Calu3 (cell line): ENCODE results near the gene RMND5B. TPM values are rescaled to one million over a fixed set of nuclear protein-coding genes. Genes with fewer than 3 reads are reported as not detected.

Source experiments
- BruUV-seq: library from RNA; stranded (reverse); fragments of 400-500 nt; replicated peaks from 2 replicates; lab custom pipeline; 2021; lab: Mats Ljungman, UMichigan
- CTCF ChIA-PET: fragments of 300-600 bp; sonication (Branson Sonifier 250); formaldehyde crosslinking; loops from one replicate; lab custom pipeline; 2022; ENCODE audit warnings: antibody characterized with exemption; lab: Charles Lee
- DNase-seq: peaks from one replicate; pipeline ENCODE4 v3.0.0; 2022
- H3K27ac Mint-ChIP-seq: one replicate; pipeline ENCODE4 v1.8.0; 2022; ENCODE audit warnings: mixed read lengths; ENCODE audit not compliant: unreplicated experiment
- H3K27me3 Mint-ChIP-seq: one replicate; pipeline ENCODE4 v1.8.0; 2022; ENCODE audit warnings: mixed read lengths; ENCODE audit not compliant: unreplicated experiment
- H3K36me3 Mint-ChIP-seq: one replicate; pipeline ENCODE4 v1.8.0; 2022; ENCODE audit warnings: mild to moderate bottlenecking, moderate library complexity, mixed read lengths; ENCODE audit not compliant: insufficient read depth, unreplicated experiment
- H3K4me1 Mint-ChIP-seq: one replicate; pipeline ENCODE4 v1.8.0; 2022; ENCODE audit warnings: mild to moderate bottlenecking, low read depth, mixed read lengths; ENCODE audit not compliant: unreplicated experiment
- H3K4me3 Mint-ChIP-seq: one replicate; pipeline ENCODE4 v1.8.0; 2022; ENCODE audit warnings: mild to moderate bottlenecking, low read depth, moderate library complexity, mixed read lengths; ENCODE audit not compliant: unreplicated experiment
- H3K9me3 Mint-ChIP-seq: one replicate; pipeline ENCODE4 v1.8.0; 2022; ENCODE audit warnings: low read depth, mixed read lengths; ENCODE audit not compliant: unreplicated experiment
- intact Hi-C: fragments of 100-400 bp; cut with micrococcal nuclease; formaldehyde crosslinking; loops from one replicate; pipeline ENCODE4 v1.10.0; 2022; ENCODE audit not compliant: unreplicated experiment
- total RNA-seq: library from RNA; stranded (reverse); gene quantifications from 2 replicates; pipeline ENCODE4 v1.2.3, GENCODE V29; 2022
- TF ChIP-seq, protein P1 (sequence below): fragments of 200-600 bp; IDR thresholded peaks from one replicate; pipeline ENCODE4 v1.8.0; 2022; ENCODE audit warnings: antibody characterized with exemption; ENCODE audit not compliant: unreplicated experiment

Gene RMND5B
- total RNA-seq, 1 experiment from 2014 or later = 50.7 TPM

- Mint-ChIP-seq H3K4me3 (no peak overlapping the region), H3K4me1 (no peaks in the 10 kb centered on the region), H3K27me3 (peaks cover 63% of the 10 kb centered on the region), H3K9me3 (peaks cover 8% of the 10 kb centered on the region), H3K36me3 (no peaks in the 10 kb centered on the region), H3K27ac (no peak overlapping the region)
- CTCF ChIA-PET = no interaction called here
- intact Hi-C loops = no loop called here
- TF ChIP-seq, protein P1, sequence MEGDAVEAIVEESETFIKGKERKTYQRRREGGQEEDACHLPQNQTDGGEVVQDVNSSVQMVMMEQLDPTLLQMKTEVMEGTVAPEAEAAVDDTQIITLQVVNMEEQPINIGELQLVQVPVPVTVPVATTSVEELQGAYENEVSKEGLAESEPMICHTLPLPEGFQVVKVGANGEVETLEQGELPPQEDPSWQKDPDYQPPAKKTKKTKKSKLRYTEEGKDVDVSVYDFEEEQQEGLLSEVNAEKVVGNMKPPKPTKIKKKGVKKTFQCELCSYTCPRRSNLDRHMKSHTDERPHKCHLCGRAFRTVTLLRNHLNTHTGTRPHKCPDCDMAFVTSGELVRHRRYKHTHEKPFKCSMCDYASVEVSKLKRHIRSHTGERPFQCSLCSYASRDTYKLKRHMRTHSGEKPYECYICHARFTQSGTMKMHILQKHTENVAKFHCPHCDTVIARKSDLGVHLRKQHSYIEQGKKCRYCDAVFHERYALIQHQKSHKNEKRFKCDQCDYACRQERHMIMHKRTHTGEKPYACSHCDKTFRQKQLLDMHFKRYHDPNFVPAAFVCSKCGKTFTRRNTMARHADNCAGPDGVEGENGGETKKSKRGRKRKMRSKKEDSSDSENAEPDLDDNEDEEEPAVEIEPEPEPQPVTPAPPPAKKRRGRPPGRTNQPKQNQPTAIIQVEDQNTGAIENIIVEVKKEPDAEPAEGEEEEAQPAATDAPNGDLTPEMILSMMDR = no peak
- no TSS peak for BruUV-seq
- DNase-seq = no peak
Measured at GRCh38 chr5:178191661-178192060, 60.8 kb downstream of the RMND5B start.

- DNase-seq = no peak
- H3K36me3 Mint-ChIP-seq = no peaks in the 10 kb centered on the region
- no peak overlapping the region for H3K4me3 Mint-ChIP-seq
- H3K9me3 Mint-ChIP-seq = peaks cover 8% of the 10 kb centered on the region
- TF ChIP-seq, protein P1 = no peak
- no peaks in the 10 kb centered on the region for H3K4me1 Mint-ChIP-seq
- H3K27me3 Mint-ChIP-seq = peaks cover 63% of the 10 kb centered on the region
- CTCF ChIA-PET = no interaction called here
- no peak overlapping the region for H3K27ac Mint-ChIP-seq
- intact Hi-C loops = no loop called here
- BruUV-seq = no TSS peak
Measured at GRCh38 chr5:178192244-178192643, 61.4 kb downstream of the RMND5B start.

DNA sequence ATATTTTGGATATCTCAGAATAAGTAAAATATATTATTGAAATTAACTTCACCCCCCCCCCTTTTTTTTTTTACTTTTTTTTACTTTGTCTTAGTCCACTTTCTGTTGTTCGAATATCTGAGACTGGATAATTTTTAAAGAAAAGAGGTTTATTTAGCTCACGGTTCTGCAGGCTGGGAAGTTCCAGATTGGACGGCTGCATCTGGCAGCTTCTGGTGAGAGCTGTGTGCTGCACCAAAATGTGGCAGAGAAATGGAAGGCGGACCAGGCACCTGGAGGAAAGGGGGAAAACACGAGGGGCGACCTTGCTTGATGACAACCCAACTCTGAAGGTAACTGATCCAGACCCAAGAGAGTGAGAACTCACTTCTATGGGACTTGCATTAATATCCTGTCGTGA, 62.0 kb downstream of the RMND5B start:
- BruUV-seq = no TSS peak

DNA sequence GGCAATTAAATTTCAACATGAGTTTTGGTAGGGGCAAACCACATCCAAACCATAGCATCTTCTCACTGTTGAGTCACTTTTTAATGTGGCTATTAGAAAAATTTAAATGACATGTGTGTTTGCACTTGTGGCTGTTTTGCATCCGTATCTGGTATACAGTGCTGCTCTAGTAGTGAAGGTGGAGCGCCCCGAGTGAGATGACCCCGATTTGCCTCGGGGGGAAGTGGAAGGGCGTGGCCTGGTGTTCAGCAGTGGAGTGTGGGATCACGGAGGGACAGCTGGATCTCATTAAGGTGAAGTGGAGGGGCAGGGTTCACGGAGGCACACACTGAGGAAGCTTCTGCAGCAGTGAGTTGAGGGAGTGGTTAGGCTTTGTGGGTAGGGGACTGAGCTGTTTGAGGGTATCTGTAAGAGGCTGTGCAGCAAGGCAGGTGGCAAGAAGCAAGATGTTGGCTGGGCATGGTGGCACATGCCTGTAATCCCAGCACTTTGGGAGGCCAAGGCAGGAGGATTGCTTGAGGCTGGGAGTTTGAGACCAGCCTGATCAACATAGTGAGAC, 62.5 kb downstream of the RMND5B start:
- BruUV-seq = no TSS peak
- CTCF ChIA-PET = no interaction called here
- DNase-seq = no peak
- Mint-ChIP-seq H3K27ac (no peak overlapping the region), H3K36me3 (no peaks in the 10 kb centered on the region), H3K4me1 (no peaks in the 10 kb centered on the region), H3K27me3 (peaks cover 57% of the 10 kb centered on the region), H3K9me3 (peaks cover 8% of the 10 kb centered on the region), H3K4me3 (no peak overlapping the region)
- TF ChIP-seq, protein P1 = no peak
- intact Hi-C loops = no loop called here

More for the DNA sequence above, 62.0 kb downstream of the RMND5B start:
- Mint-ChIP-seq H3K4me3 (no peak overlapping the region), H3K27me3 (peaks cover 63% of the 10 kb centered on the region), H3K36me3 (no peaks in the 10 kb centered on the region), H3K27ac (no peak overlapping the region), H3K4me1 (no peaks in the 10 kb centered on the region), H3K9me3 (peaks cover 8% of the 10 kb centered on the region)
- CTCF ChIA-PET = no interaction called here
- DNase-seq = no peak
- intact Hi-C loops = no loop called here
- TF ChIP-seq, protein P1 = no peak
